HepG2 (cell line): ENCODE measurements around the gene POLR1E. TPM values are rescaled to one million over a fixed set of nuclear protein-coding genes. Genes with fewer than 3 reads are reported as not detected.
A peak's percentile ranks its signal among the peaks of the same experiment; 100 is the strongest.

Source experiments
- ARID4A ChIP-seq: sonication (generic); formaldehyde crosslinking; IDR thresholded peaks from 2 replicates; pipeline ENCODE4 v1.5.0; 2020; ENCODE audit warnings: mild to moderate bottlenecking, missing genetic modification reagents, borderline replicate concordance
- CHD2 ChIP-seq: IDR thresholded peaks from 2 replicates; pipeline ENCODE4 v1.6.1; 2011; ENCODE audit warnings: low read depth, low read length, improper control_type of control experiment
- NAIF1 ChIP-seq: sonication (generic); formaldehyde crosslinking; IDR thresholded peaks from 2 replicates; pipeline ENCODE4 v1.5.0; 2020; ENCODE audit warnings: mild to moderate bottlenecking, missing genetic modification reagents, borderline replicate concordance
- PRDM4 ChIP-seq: sonication (generic); formaldehyde crosslinking; IDR thresholded peaks from 2 replicates; pipeline ENCODE4 v1.9.0; 2021; ENCODE audit warnings: missing genetic modification reagents, borderline replicate concordance
- SAP130 ChIP-seq: IDR thresholded peaks from 2 replicates; pipeline ENCODE4 v1.6.1; 2016; ENCODE audit warnings: low read depth
- SKI ChIP-seq: fragments of 450-650 bp; IDR thresholded peaks from one replicate; pipeline ENCODE4 v1.6.1; 2018; ENCODE audit warnings: mild to moderate bottlenecking; ENCODE audit not compliant: partially characterized antibody
- ZBTB3 ChIP-seq: sonication (generic); formaldehyde crosslinking; IDR thresholded peaks from 2 replicates; pipeline ENCODE4 v1.4.0; 2020; ENCODE audit warnings: low read depth, mild to moderate bottlenecking, moderate library complexity, missing genetic modification reagents, borderline replicate concordance
- ZNF564 ChIP-seq: sonication (generic); formaldehyde crosslinking; IDR thresholded peaks from 2 replicates; pipeline ENCODE4 v1.8.1; 2023; ENCODE audit warnings: mild to moderate bottlenecking, missing genetic modification reagents
- ZNF615 ChIP-seq: sonication (generic); formaldehyde crosslinking; IDR thresholded peaks from 2 replicates; pipeline ENCODE4 v1.5.0; 2020; ENCODE audit warnings: mild to moderate bottlenecking, missing genetic modification reagents, borderline replicate concordance
- ZNF639 ChIP-seq: conservative IDR thresholded peaks from 2 replicates; pipeline ENCODE4 v1.6.1; 2018; ENCODE audit warnings: missing genetic modification reagents
- ZNF788 ChIP-seq: sonication (generic); formaldehyde crosslinking; IDR thresholded peaks from 2 replicates; pipeline ENCODE4 v1.5.0; 2020; ENCODE audit warnings: mild to moderate bottlenecking, missing genetic modification reagents, borderline replicate concordance
- polyA plus RNA-seq, 8 experiments: library from polyadenylated mRNA; depleted of rRNA in 3 of 8; stranded (reverse) in 7 of 8; unstranded in 1 of 8; fragments of >200 nt; fragmentation: Illumina TruSeq in 4 of 8; extraction: Trizol in 4 of 8; gene quantifications; 2 replicates each; pipeline versions ENCODE4 v1.2.1 to v1.2.3, GENCODE V29; 2011 to 2016; ENCODE audit warnings: low read depth in 4 of 8, missing spikeins in 1 of 8, mixed read lengths in 1 of 8; ENCODE audit not compliant: insufficient read depth in 1 of 8
- total RNA-seq, 5 experiments: library from RNA; depleted of rRNA; stranded (reverse); fragments of >200 nt; fragmentation: Illumina TruSeq; extraction: Trizol; gene quantifications; 2 replicates each; pipeline ENCODE4 v1.2.3, GENCODE V29; 2016; ENCODE audit warnings: low read depth in 1 of 5
- TF ChIP-seq, protein P1 (sequence below): sonication (generic); formaldehyde crosslinking; IDR thresholded peaks from 2 replicates; pipeline ENCODE4 v1.9.0; 2021; ENCODE audit warnings: mild to moderate bottlenecking, missing genetic modification reagents

The POLR1E gene
- total and polyA plus RNA-seq, 2 of the 13 experiments (the other 11 are each of a cell fraction or from before 2014, with no cell fraction given), result 23.0 to 37.8 TPM

GRCh38 chr9:37466037-37466709 is 19.6 kb upstream of the POLR1E start (continued):
- TF ChIP-seq ARID4A (peak; percentile 82; the same call in 1 of the 2 replicates), CHD2 (no peak), SKI (peak; percentile 31), ZNF788 (CRISPR knock-in tag) (0 out of 2 replicates have a peak, but pooled peaks have one; percentile 16), ZBTB3 (CRISPR knock-in tag) (0 out of 2 replicates have a peak, but pooled peaks have one; percentile 0), SAP130 (CRISPR knock-in tag) (peak; percentile 22), ZNF615 (CRISPR knock-in tag) (no peak), ZNF639 (CRISPR knock-in tag) (0 out of 2 replicates have a peak, but pooled peaks have one; percentile 38), ZNF564 (CRISPR knock-in tag) (peak; percentile 56; the same call in 1 of the 2 replicates), NAIF1 (CRISPR knock-in tag) (peak; percentile 30; the same call in 1 of the 2 replicates), PRDM4 (CRISPR knock-in tag) (no peak)
- TF ChIP-seq, protein P1, sequence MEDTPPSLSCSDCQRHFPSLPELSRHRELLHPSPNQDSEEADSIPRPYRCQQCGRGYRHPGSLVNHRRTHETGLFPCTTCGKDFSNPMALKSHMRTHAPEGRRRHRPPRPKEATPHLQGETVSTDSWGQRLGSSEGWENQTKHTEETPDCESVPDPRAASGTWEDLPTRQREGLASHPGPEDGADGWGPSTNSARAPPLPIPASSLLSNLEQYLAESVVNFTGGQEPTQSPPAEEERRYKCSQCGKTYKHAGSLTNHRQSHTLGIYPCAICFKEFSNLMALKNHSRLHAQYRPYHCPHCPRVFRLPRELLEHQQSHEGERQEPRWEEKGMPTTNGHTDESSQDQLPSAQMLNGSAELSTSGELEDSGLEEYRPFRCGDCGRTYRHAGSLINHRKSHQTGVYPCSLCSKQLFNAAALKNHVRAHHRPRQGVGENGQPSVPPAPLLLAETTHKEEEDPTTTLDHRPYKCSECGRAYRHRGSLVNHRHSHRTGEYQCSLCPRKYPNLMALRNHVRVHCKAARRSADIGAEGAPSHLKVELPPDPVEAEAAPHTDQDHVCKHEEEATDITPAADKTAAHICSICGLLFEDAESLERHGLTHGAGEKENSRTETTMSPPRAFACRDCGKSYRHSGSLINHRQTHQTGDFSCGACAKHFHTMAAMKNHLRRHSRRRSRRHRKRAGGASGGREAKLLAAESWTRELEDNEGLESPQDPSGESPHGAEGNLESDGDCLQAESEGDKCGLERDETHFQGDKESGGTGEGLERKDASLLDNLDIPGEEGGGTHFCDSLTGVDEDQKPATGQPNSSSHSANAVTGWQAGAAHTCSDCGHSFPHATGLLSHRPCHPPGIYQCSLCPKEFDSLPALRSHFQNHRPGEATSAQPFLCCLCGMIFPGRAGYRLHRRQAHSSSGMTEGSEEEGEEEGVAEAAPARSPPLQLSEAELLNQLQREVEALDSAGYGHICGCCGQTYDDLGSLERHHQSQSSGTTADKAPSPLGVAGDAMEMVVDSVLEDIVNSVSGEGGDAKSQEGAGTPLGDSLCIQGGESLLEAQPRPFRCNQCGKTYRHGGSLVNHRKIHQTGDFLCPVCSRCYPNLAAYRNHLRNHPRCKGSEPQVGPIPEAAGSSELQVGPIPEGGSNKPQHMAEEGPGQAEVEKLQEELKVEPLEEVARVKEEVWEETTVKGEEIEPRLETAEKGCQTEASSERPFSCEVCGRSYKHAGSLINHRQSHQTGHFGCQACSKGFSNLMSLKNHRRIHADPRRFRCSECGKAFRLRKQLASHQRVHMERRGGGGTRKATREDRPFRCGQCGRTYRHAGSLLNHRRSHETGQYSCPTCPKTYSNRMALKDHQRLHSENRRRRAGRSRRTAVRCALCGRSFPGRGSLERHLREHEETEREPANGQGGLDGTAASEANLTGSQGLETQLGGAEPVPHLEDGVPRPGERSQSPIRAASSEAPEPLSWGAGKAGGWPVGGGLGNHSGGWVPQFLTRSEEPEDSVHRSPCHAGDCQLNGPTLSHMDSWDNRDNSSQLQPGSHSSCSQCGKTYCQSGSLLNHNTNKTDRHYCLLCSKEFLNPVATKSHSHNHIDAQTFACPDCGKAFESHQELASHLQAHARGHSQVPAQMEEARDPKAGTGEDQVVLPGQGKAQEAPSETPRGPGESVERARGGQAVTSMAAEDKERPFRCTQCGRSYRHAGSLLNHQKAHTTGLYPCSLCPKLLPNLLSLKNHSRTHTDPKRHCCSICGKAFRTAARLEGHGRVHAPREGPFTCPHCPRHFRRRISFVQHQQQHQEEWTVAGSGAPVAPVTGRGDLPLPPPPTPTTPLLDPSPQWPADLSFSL (CRISPR knock-in tag), result peak; percentile 18; the same call in 1 of the 2 replicates
